Measurements from ENCODE around the gene PDCL2. TPM values are rescaled to one million over a fixed set of nuclear protein-coding genes. Genes with fewer than 3 reads are reported as not detected.

Gene PDCL2
- total RNA-seq, 1 donor from 2014 or later: not detected

DNA sequence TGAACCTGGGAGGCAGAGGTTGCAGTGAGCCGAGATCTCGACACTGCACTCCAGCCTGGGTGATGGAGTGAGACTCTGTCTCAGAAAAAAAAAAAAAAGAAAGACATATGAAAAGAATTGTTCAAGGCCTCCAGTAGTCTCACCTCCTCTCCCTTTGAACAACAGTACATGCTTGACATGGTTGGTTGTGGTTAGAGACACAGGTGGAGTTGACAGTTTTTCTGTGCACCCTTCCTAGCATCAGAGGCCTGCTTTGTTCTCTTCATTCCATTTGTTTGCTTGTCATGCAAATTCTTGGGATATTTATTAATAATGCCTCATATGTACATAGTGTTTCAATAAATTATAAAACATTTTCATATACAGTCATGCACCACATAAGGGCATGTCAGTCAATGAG, 18.3 kb upstream of the PDCL2 start:
- DNase-seq (ENCODE audit: extremely low spot score, unreplicated experiment): no peak
- Mint-ChIP-seq H3K9me3 (ENCODE audit: unreplicated experiment) (no peaks in the 10 kb centered on the region), H3K27ac (ENCODE audit: unreplicated experiment) (no peak overlapping the region), H3K27me3 (ENCODE audit: unreplicated experiment) (peaks cover 15% of the 10 kb centered on the region), H3K36me3 (ENCODE audit: unreplicated experiment) (no peaks in the 10 kb centered on the region), H3K4me1 (ENCODE audit: unreplicated experiment) (no peaks in the 10 kb centered on the region), H3K4me3 (ENCODE audit: unreplicated experiment) (no peak overlapping the region)
- no peak for TF ChIP-seq CTCF (IDR thresholded peaks at IDR 0.05)

GRCh38 chr4:55609393-55609866, 17.4 kb upstream of the PDCL2 start:
- TF ChIP-seq CTCF (IDR thresholded peaks at IDR 0.05): no peak
- DNase-seq (ENCODE audit: extremely low spot score, unreplicated experiment): no peak

DNA sequence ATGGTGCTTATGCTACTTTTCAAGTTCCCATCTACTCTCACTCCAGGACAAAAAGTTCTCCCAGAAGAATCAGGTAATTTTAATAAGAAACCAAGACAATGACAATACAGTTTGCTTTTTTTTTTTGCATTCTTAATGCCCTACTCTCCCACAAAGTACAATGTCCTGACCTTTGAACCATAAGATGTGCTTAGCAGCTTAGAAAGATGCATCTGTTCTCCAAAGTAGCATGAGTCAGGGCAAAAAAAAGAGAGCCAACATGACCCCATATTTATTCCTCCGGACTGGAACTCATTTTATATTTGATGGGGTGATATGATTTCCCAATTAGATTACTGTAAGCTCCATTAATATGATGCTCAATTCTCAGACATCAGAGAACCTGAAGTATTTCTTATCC, 16.5 kb upstream of the PDCL2 start:
- no peak overlapping the region for H3K4me3 Mint-ChIP-seq (ENCODE audit: unreplicated experiment)
- TF ChIP-seq CTCF (IDR thresholded peaks at IDR 0.05): no peak
- H3K4me1 Mint-ChIP-seq (ENCODE audit: unreplicated experiment): no peaks in the 10 kb centered on the region
- H3K36me3 Mint-ChIP-seq (ENCODE audit: unreplicated experiment): no peaks in the 10 kb centered on the region
- H3K27me3 Mint-ChIP-seq (ENCODE audit: unreplicated experiment): peaks cover 20% of the 10 kb centered on the region
- no peaks in the 10 kb centered on the region for H3K9me3 Mint-ChIP-seq (ENCODE audit: unreplicated experiment)
- no peak overlapping the region for H3K27ac Mint-ChIP-seq (ENCODE audit: unreplicated experiment)
- no peak for DNase-seq (ENCODE audit: extremely low spot score, unreplicated experiment)

More at GRCh38 chr4:55609393-55609866, 17.4 kb upstream of the PDCL2 start:
- Mint-ChIP-seq H3K4me1 (ENCODE audit: unreplicated experiment) (no peaks in the 10 kb centered on the region), H3K27ac (ENCODE audit: unreplicated experiment) (no peak overlapping the region), H3K27me3 (ENCODE audit: unreplicated experiment) (peaks cover 21% of the 10 kb centered on the region), H3K9me3 (ENCODE audit: unreplicated experiment) (no peaks in the 10 kb centered on the region), H3K36me3 (ENCODE audit: unreplicated experiment) (no peaks in the 10 kb centered on the region), H3K4me3 (ENCODE audit: unreplicated experiment) (no peak overlapping the region)

GRCh38 chr4:55604996-55605395, 13.0 kb upstream of the PDCL2 start:
- Mint-ChIP-seq H3K27me3 (ENCODE audit: unreplicated experiment) (peaks cover 28% of the 10 kb centered on the region), H3K27ac (ENCODE audit: unreplicated experiment) (no peak overlapping the region), H3K4me3 (ENCODE audit: unreplicated experiment) (no peak overlapping the region), H3K9me3 (ENCODE audit: unreplicated experiment) (no peaks in the 10 kb centered on the region), H3K36me3 (ENCODE audit: unreplicated experiment) (no peaks in the 10 kb centered on the region), H3K4me1 (ENCODE audit: unreplicated experiment) (no peaks in the 10 kb centered on the region)
- no peak for TF ChIP-seq CTCF (IDR thresholded peaks at IDR 0.05)
- no peak for DNase-seq (ENCODE audit: extremely low spot score, unreplicated experiment)

GRCh38 chr4:55600640-55601039, 8.6 kb upstream of the PDCL2 start:
- DNase-seq (ENCODE audit: extremely low spot score, unreplicated experiment): no peak
- no peaks in the 10 kb centered on the region for H3K9me3 Mint-ChIP-seq (ENCODE audit: unreplicated experiment)
- no peaks in the 10 kb centered on the region for H3K4me1 Mint-ChIP-seq (ENCODE audit: unreplicated experiment)
- no peak overlapping the region for H3K4me3 Mint-ChIP-seq (ENCODE audit: unreplicated experiment)
- H3K27ac Mint-ChIP-seq (ENCODE audit: unreplicated experiment): no peak overlapping the region
- no peak for TF ChIP-seq CTCF (IDR thresholded peaks at IDR 0.05)
- H3K27me3 Mint-ChIP-seq (ENCODE audit: unreplicated experiment): peaks cover 37% of the 10 kb centered on the region
- peaks cover 2% of the 10 kb centered on the region for H3K36me3 Mint-ChIP-seq (ENCODE audit: unreplicated experiment)

Measured in osteocyte (in vitro differentiated cells).